ENCODE data around the gene SBF2.
A peak's percentile ranks its signal among the peaks of the same experiment; 100 is the strongest.

SBF2 gene

GRCh38 chr11:10118865-10119264 is 175.2 kb downstream of the SBF2 start:
- Histone ChIP-seq H3K4me3 (ENCODE audit: low read length) (peak overlapping the region; percentile 2), H3K36me3 (ENCODE audit: control insufficient read depth, insufficient read depth, low read length, severe bottlenecking) (no peaks in the 10 kb centered on the region), H3K4me1 (ENCODE audit: control insufficient read depth, insufficient read depth, low read length) (peaks cover 71% of the 10 kb centered on the region), H3K27me3 (replicated peaks; ENCODE audit: control insufficient read depth, insufficient read depth, low read length) (no peaks in the 10 kb centered on the region), H3K9me3 (ENCODE audit: control insufficient read depth, low read length) (no peaks in the 10 kb centered on the region), H3K9ac (ENCODE audit: low read length) (peak overlapping the region; percentile 85)
- DNase-seq (ENCODE audit: low read depth): peak; percentile 50

GRCh38 chr11:10117709-10118351 is 176.2 kb downstream of the SBF2 start:
- no peaks in the 10 kb centered on the region for H3K27me3 ChIP-seq (replicated peaks; ENCODE audit: control insufficient read depth, insufficient read depth, low read length)
- no peaks in the 10 kb centered on the region for H3K36me3 ChIP-seq (ENCODE audit: control insufficient read depth, insufficient read depth, low read length, severe bottlenecking)
- H3K9me3 ChIP-seq (ENCODE audit: control insufficient read depth, low read length): no peaks in the 10 kb centered on the region
- H3K9ac ChIP-seq (ENCODE audit: low read length): peak overlapping the region; percentile 85
- peaks cover 68% of the 10 kb centered on the region for H3K4me1 ChIP-seq (ENCODE audit: control insufficient read depth, insufficient read depth, low read length)
- DNase-seq (ENCODE audit: low read depth): peak; percentile 81
- peak overlapping the region; percentile 2 for H3K4me3 ChIP-seq (ENCODE audit: low read length)

DNA sequence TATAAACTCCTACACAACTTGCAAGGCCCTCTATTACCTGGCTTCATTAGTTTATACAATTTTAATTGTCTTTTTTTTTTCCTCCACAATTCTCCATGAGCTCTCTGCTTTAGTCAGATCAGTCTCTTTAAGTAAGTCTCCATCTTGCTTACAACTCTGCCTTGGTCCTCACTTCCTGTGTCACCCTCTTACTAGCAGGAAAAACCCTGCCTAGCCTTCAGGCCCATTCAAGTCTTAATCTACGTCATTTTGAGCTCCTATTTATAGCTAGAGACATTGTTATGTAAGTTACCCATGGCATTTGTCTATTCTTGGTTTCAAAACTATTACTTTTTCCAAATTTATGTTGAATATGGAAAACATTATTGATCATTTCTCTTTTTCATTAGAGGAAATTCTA is 177.4 kb downstream of the SBF2 start:
- DNase-seq (ENCODE audit: low read depth): no peak
- Histone ChIP-seq H3K9me3 (ENCODE audit: control insufficient read depth, low read length) (no peaks in the 10 kb centered on the region), H3K4me3 (ENCODE audit: low read length) (no peak overlapping the region), H3K9ac (ENCODE audit: low read length) (peak overlapping the region; percentile 78), H3K4me1 (ENCODE audit: control insufficient read depth, insufficient read depth, low read length) (peaks cover 56% of the 10 kb centered on the region), H3K27me3 (replicated peaks; ENCODE audit: control insufficient read depth, insufficient read depth, low read length) (no peaks in the 10 kb centered on the region), H3K36me3 (ENCODE audit: control insufficient read depth, insufficient read depth, low read length, severe bottlenecking) (peaks cover 5% of the 10 kb centered on the region)

DNA sequence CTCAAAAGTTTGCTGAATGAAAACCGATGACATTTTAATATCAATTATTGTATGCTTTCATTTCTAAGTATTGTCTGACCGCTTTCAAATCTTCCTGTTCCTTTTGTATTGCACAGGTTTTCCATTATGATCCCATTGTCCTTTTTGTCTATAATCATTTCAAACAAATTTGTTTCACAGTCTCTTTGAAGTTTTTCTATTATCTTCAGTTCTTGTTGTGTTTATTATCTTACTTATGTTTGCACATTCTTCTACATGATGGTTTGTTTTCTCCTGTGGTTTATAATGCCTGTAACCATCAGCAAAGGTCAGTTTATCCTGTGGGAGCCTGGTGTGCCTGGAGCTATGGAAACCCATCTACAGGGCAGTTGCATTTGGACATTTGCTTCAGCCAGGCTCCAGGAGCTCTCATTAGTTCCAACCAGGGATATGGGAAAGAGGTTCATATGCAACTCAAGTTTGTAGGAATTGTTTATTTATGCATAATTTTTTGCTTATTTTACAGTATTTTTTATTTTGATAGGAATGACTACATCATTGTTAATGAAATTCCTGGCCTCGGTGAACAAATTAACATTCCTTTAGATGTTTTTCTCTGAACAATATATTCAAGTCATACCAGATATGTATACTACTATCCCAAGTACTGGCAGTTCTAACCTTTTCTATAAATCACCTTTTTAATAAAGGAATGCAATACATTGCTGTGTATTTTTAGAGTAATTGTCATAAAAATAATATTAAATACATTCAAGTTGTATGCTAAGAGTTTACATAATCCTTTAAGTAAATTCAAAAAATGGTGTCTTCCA is 179.2 kb downstream of the SBF2 start:
- Histone ChIP-seq H3K9ac (ENCODE audit: low read length) (peak overlapping the region; percentile 49), H3K4me3 (ENCODE audit: low read length) (peak overlapping the region; percentile 17), H3K9me3 (ENCODE audit: control insufficient read depth, low read length) (no peaks in the 10 kb centered on the region), H3K36me3 (ENCODE audit: control insufficient read depth, insufficient read depth, low read length, severe bottlenecking) (peaks cover 5% of the 10 kb centered on the region), H3K27me3 (replicated peaks; ENCODE audit: control insufficient read depth, insufficient read depth, low read length) (no peaks in the 10 kb centered on the region), H3K4me1 (ENCODE audit: control insufficient read depth, insufficient read depth, low read length) (peaks cover 61% of the 10 kb centered on the region)
- DNase-seq (ENCODE audit: low read depth): peak; percentile 41

DNA sequence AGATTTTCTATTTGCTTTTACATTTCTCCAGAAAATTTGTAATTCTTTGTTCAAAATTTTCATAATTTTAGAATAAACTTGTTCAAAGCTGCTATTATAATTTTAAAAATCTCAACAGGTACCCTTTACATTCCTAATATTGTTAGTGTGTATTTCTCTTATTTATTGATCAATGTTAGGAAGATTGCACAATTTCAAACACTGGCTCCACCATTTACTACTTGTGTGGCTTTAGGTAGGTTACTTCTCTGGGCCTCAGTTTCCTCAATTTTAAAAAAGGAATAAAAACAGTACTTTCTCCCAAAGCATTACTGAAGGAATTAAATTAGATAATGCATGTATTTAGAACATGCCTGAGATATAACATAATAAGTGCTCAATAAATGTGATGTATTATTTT is 180.2 kb downstream of the SBF2 start:
- Histone ChIP-seq H3K9ac (ENCODE audit: low read length) (peak overlapping the region; percentile 49), H3K4me3 (ENCODE audit: low read length) (no peak overlapping the region), H3K27me3 (replicated peaks; ENCODE audit: control insufficient read depth, insufficient read depth, low read length) (no peaks in the 10 kb centered on the region), H3K9me3 (ENCODE audit: control insufficient read depth, low read length) (no peaks in the 10 kb centered on the region), H3K4me1 (ENCODE audit: control insufficient read depth, insufficient read depth, low read length) (peaks cover 59% of the 10 kb centered on the region), H3K36me3 (ENCODE audit: control insufficient read depth, insufficient read depth, low read length, severe bottlenecking) (peaks cover 5% of the 10 kb centered on the region)
- DNase-seq (ENCODE audit: low read depth): no peak

GRCh38 chr11:10109806-10110205 is 184.2 kb downstream of the SBF2 start:
- Histone ChIP-seq H3K9ac (ENCODE audit: low read length) (peak overlapping the region; percentile 88), H3K4me3 (ENCODE audit: low read length) (peak overlapping the region; percentile 51), H3K27me3 (replicated peaks; ENCODE audit: control insufficient read depth, insufficient read depth, low read length) (no peaks in the 10 kb centered on the region), H3K9me3 (ENCODE audit: control insufficient read depth, low read length) (no peaks in the 10 kb centered on the region), H3K4me1 (ENCODE audit: control insufficient read depth, insufficient read depth, low read length) (peaks cover 61% of the 10 kb centered on the region), H3K36me3 (ENCODE audit: control insufficient read depth, insufficient read depth, low read length, severe bottlenecking) (peaks cover 5% of the 10 kb centered on the region)
- DNase-seq (ENCODE audit: low read depth): peak; percentile 91

DNA sequence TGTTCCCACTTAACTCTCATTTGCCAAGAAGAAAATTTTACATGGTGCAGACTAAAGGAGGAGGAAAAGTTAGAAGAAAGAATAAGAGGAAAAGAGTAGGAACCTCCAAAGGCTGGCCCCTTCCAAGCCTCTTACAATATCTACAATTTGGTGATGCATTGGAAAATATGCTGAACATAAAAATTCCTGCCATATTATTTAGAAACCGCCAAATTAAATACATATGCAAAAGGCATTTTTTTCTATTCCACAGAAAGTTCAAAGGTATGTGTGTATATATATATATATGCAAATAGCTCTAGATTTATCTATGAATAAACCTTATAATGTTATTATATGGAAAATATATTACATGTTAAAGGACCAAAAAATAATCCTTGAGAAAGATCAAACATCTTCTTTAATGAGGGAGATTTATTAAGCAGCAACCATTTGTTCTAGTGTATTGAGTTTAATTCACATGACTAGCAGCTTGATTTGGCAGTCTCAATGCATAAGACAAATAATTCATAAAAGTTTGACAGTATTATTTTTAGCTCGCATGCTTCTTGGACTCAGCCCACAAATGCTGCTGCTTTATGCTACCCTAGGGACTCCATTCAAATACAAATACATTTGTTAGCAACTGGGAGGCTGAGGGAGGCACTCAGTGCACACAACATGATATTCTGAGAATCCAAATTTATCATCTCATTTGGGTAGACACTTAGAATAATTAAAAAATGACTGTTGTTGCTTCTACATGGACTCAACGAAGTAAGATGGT is 184.9 kb downstream of the SBF2 start:
- H3K4me3 ChIP-seq (ENCODE audit: low read length): peak overlapping the region; percentile 51
- DNase-seq (ENCODE audit: low read depth): peak; percentile 58
- H3K9me3 ChIP-seq (ENCODE audit: control insufficient read depth, low read length): no peaks in the 10 kb centered on the region
- H3K9ac ChIP-seq (ENCODE audit: low read length): peak overlapping the region; percentile 88
- H3K27me3 ChIP-seq (replicated peaks; ENCODE audit: control insufficient read depth, insufficient read depth, low read length): no peaks in the 10 kb centered on the region
- peaks cover 5% of the 10 kb centered on the region for H3K36me3 ChIP-seq (ENCODE audit: control insufficient read depth, insufficient read depth, low read length, severe bottlenecking)
- H3K4me1 ChIP-seq (ENCODE audit: control insufficient read depth, insufficient read depth, low read length): peaks cover 61% of the 10 kb centered on the region

GRCh38 chr11:10107497-10107896 is 186.5 kb downstream of the SBF2 start:
- Histone ChIP-seq H3K9ac (ENCODE audit: low read length) (peak overlapping the region; percentile 71), H3K27me3 (replicated peaks; ENCODE audit: control insufficient read depth, insufficient read depth, low read length) (no peaks in the 10 kb centered on the region), H3K9me3 (ENCODE audit: control insufficient read depth, low read length) (no peaks in the 10 kb centered on the region), H3K36me3 (ENCODE audit: control insufficient read depth, insufficient read depth, low read length, severe bottlenecking) (peaks cover 5% of the 10 kb centered on the region), H3K4me3 (ENCODE audit: low read length) (no peak overlapping the region), H3K4me1 (ENCODE audit: control insufficient read depth, insufficient read depth, low read length) (peaks cover 57% of the 10 kb centered on the region)
- no peak for DNase-seq (ENCODE audit: low read depth)

- H3K9me3 ChIP-seq (ENCODE audit: control insufficient read depth, low read length): peaks cover 17% of the 10 kb centered on the region
- H3K4me3 ChIP-seq (ENCODE audit: low read length): no peak overlapping the region
- no peak for DNase-seq (ENCODE audit: low read depth)
- no peak overlapping the region for H3K9ac ChIP-seq (ENCODE audit: low read length)
- H3K27me3 ChIP-seq (replicated peaks; ENCODE audit: control insufficient read depth, insufficient read depth, low read length): no peaks in the 10 kb centered on the region
- H3K4me1 ChIP-seq (ENCODE audit: control insufficient read depth, insufficient read depth, low read length): no peaks in the 10 kb centered on the region
- peaks cover 11% of the 10 kb centered on the region for H3K36me3 ChIP-seq (ENCODE audit: control insufficient read depth, insufficient read depth, low read length, severe bottlenecking)
These were observed 196.4 kb downstream of the SBF2 start for GRCh38 chr11:10097615-10098014.

- Histone ChIP-seq H3K4me1 (ENCODE audit: control insufficient read depth, insufficient read depth, low read length) (peaks cover under 1% of the 10 kb centered on the region), H3K27me3 (replicated peaks; ENCODE audit: control insufficient read depth, insufficient read depth, low read length) (no peaks in the 10 kb centered on the region), H3K9ac (ENCODE audit: low read length) (no peak overlapping the region), H3K4me3 (ENCODE audit: low read length) (no peak overlapping the region), H3K36me3 (ENCODE audit: control insufficient read depth, insufficient read depth, low read length, severe bottlenecking) (peaks cover 11% of the 10 kb centered on the region), H3K9me3 (ENCODE audit: control insufficient read depth, low read length) (peaks cover 17% of the 10 kb centered on the region)
- DNase-seq (ENCODE audit: low read depth): no peak
These were observed 197.0 kb downstream of the SBF2 start for GRCh38 chr11:10096987-10097386.

Measured in adipocyte (in vitro differentiated cells).